ENCODE data around the gene SF1.

The SF1 gene

GRCh38 chr11:64758330-64759079, 19.8 kb downstream of the SF1 start:
- no peak for DNase-seq (ENCODE audit: insufficient read length)
- TF ChIP-seq POLR2AphosphoS5 (IDR thresholded peaks at IDR 0.05; ENCODE audit: low read depth, low read length) (no peak), TAF1 (IDR thresholded peaks at IDR 0.05; ENCODE audit: borderline replicate concordance, low read depth, low read length) (no peak), POLR2A (IDR thresholded peaks at IDR 0.05; ENCODE audit: low read depth, low read length) (no peak)
- FAIRE-seq: no peak

DNA sequence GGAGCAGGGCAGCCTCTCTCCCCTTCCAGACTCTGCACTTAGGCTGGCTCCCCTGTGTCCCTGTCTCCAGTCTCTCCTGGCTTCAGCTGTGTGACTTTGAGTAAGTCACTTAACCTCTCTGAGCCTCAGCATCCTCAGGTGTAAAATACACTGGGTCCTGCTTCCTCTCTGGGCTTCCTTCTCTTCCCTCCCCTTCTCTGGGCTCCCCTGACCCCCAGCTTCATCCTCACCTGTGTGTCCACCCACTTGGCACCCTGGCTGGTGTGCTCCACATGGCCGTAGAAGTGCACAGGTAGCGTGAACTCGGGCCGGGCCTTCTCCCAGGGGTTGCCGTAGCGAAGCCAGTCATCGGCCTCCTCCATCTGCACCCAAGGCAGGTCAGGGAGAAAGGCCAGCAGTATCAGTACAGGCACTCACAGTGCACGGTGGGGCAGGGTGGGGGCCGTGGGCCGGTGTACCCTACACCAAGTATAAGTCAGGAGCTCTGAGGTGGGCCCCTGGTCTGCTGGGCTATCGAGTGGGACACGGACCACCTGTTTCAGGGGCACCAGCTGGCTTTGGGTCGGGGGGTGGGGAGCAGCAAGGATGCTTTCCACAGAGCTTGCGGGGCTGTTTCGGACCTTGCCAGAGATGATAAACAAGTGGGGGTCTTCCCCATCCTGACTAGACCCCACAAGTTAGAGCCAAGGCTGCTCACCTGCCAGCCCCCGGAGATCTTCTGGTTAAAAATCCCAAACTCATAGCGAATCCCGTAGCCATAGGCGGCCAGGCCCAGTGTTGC, 20.6 kb downstream of the SF1 start:
- DNase-seq (ENCODE audit: insufficient read length) (no peak), FAIRE-seq (no peak)
- TF ChIP-seq POLR2AphosphoS5 (IDR thresholded peaks at IDR 0.05; ENCODE audit: low read depth, low read length) (no peak), POLR2A (IDR thresholded peaks at IDR 0.05; ENCODE audit: low read depth, low read length) (no peak), TAF1 (IDR thresholded peaks at IDR 0.05; ENCODE audit: borderline replicate concordance, low read depth, low read length) (no peak)

DNA sequence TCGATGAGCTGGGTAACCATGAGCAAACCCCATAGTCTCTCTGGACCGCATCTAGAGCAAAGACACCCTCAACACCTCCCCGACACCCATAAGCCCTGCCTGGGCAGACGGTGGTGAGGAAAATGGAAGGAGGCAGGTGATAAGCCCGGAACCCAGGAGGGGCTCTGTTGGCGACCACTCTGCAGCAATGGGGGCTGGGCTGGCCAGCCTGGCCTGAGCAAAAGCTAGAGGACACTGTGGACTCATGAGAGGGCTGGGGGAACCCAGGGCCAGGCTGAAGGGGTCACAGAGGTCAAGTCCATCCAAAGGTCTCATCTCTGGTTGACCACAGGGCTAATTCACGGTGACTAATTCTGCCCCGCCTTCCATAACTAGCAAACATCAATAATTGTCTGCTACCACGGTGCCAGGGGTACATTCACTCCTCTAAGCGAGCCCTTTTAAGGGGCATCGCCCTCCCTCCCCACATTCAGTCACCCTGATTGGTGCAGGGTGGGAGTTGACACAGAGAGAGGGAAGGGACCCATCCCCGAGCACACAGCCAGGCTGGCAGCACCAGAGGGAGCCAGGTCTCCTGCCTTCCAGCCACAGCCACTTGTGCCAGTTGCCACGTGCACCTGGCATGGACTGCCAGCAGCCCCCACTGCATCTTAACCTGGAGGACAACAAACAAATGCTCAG, 22.5 kb downstream of the SF1 start:
- no peak for DNase-seq (ENCODE audit: insufficient read length)
- no peak for TF ChIP-seq POLR2A (IDR thresholded peaks at IDR 0.05; ENCODE audit: low read depth, low read length)
- no peak for TF ChIP-seq TAF1 (IDR thresholded peaks at IDR 0.05; ENCODE audit: borderline replicate concordance, low read depth, low read length)
- TF ChIP-seq POLR2AphosphoS5 (IDR thresholded peaks at IDR 0.05; ENCODE audit: low read depth, low read length): no peak
- FAIRE-seq: no peak

GRCh38 chr11:64754919-64755662, 23.3 kb downstream of the SF1 start:
- FAIRE-seq: no peak
- TF ChIP-seq POLR2AphosphoS5 (IDR thresholded peaks at IDR 0.05; ENCODE audit: low read depth, low read length) (no peak), TAF1 (IDR thresholded peaks at IDR 0.05; ENCODE audit: borderline replicate concordance, low read depth, low read length) (no peak)
- no peak for DNase-seq (ENCODE audit: insufficient read length)

- no peak for FAIRE-seq
- no peak for TF ChIP-seq POLR2AphosphoS5 (IDR thresholded peaks at IDR 0.05; ENCODE audit: low read depth, low read length)
- TF ChIP-seq POLR2A (IDR thresholded peaks at IDR 0.05; ENCODE audit: low read depth, low read length): no peak
- TF ChIP-seq TAF1 (IDR thresholded peaks at IDR 0.05; ENCODE audit: borderline replicate concordance, low read depth, low read length): no peak
Measured at GRCh38 chr11:64754124-64754918, 24.0 kb downstream of the SF1 start.

DNA sequence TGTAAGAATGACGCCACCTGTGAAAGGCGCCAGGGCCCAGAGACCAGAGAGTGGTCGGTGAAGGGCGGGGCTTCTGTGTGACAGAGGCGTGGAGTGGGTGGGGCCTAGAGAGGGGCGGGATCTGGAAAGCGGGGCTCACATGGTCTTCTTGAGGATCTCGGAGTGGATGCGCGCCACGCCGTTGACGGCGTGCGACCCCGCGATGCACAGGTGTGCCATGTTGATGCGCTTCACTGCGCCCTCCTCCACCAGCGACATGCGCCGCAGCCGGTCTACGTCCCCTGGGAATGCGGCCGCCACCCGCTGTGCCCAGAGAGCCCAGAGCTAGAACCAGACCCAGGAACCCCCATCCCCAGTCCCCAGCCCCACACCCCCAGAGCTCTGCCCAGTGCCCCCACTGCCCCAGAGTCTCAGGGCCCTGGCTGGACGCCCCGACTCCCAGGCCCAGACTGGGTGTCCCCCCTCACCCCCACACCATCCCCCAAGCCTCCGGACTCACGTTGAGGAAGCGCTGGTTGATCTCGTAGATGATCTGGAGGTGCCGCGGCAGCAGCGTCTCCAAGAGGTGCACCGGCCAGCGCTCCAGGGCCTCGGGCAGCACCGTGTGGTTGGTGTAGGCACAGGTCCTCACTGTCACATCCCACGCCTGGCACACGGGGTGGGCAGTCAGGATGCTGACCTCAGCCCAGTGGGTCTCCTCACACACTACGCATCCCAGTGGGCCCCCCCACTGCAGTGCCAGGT, 24.8 kb downstream of the SF1 start:
- TF ChIP-seq POLR2AphosphoS5 (IDR thresholded peaks at IDR 0.05; ENCODE audit: low read depth, low read length): no peak
- no peak for TF ChIP-seq TAF1 (IDR thresholded peaks at IDR 0.05; ENCODE audit: borderline replicate concordance, low read depth, low read length)
- no peak for TF ChIP-seq POLR2A (IDR thresholded peaks at IDR 0.05; ENCODE audit: low read depth, low read length)
- no peak for FAIRE-seq
- DNase-seq (ENCODE audit: insufficient read length): no peak

More at GRCh38 chr11:64754124-64754918, 24.0 kb downstream of the SF1 start:
- DNase-seq (ENCODE audit: insufficient read length): no peak

DNA sequence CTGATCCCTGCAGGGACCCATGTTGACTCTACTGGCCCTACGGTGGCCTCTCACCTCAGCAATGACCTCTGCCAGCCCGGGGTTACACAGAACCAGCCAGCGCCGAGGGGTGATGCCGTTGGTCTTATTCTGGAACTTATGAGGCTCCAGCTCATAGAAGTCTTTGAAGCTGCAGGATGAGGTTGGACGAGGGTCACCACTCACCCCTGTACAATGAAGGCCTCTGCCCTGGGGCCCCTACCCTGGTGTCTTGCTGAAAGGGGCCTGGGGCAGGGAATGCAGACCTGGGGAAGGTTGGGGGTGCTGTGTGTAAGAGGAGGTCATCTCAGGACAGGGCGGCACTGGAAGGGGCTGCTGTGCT, 25.3 kb downstream of the SF1 start:
- no peak for FAIRE-seq
- TF ChIP-seq POLR2A (IDR thresholded peaks at IDR 0.05; ENCODE audit: low read depth, low read length) (no peak), TAF1 (IDR thresholded peaks at IDR 0.05; ENCODE audit: borderline replicate concordance, low read depth, low read length) (no peak), POLR2AphosphoS5 (IDR thresholded peaks at IDR 0.05; ENCODE audit: low read depth, low read length) (no peak)
- no peak for DNase-seq (ENCODE audit: insufficient read length)

DNA sequence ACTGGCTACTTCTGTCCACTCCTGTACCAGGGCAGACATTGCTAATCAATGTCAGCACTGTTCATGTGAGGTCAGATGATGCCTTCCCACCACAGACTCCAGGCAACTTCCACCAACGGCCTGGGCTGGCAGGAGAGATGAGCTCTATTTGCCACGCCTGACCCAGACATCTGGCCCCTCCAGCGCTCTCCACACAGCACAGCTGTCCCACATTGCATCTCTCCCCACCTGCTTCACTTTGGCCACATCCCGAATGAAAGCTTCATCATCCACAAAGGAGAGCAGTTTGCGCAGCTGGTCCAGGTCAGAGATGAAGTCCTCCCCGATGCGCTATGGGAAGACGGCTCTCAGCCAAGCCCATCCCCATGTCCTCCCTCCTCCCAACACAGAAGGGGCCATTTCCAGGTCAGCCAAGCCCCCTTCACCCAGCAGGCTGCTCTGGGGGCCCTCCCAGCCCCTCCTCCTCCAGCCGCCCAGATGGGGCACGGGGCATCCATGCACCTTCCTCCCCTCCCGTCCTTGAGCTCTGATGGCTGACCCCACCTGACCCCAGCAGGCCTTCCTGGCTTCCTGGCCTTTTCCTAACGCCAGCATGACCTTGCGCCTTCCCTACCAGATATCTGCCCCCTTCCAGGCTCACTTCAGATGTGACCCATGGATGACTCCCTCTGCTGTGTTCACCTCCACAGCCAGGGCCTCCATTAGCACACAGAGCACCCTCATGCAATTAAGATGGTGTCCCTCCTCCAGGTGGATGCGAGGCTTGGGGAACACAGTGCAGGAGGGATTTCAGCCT, 26.0 kb downstream of the SF1 start:
- TF ChIP-seq POLR2A (IDR thresholded peaks at IDR 0.05; ENCODE audit: low read depth, low read length): no peak
- no peak for TF ChIP-seq TAF1 (IDR thresholded peaks at IDR 0.05; ENCODE audit: borderline replicate concordance, low read depth, low read length)
- no peak for TF ChIP-seq POLR2AphosphoS5 (IDR thresholded peaks at IDR 0.05; ENCODE audit: low read depth, low read length)

GRCh38 chr11:64751580-64751979, 26.8 kb downstream of the SF1 start:
- no peak for TF ChIP-seq TAF1 (IDR thresholded peaks at IDR 0.05; ENCODE audit: borderline replicate concordance, low read depth, low read length)
- no peak for TF ChIP-seq POLR2AphosphoS5 (IDR thresholded peaks at IDR 0.05; ENCODE audit: low read depth, low read length)
- TF ChIP-seq POLR2A (IDR thresholded peaks at IDR 0.05; ENCODE audit: low read depth, low read length): no peak
- FAIRE-seq (no peak), DNase-seq (ENCODE audit: insufficient read length) (no peak)

More for the DNA sequence above, 26.0 kb downstream of the SF1 start:
- DNase-seq (ENCODE audit: insufficient read length): no peak
- FAIRE-seq: no peak

Measured in GM12892 (cell line).